ENCODE results near the gene CSNK1G1.

DNA sequence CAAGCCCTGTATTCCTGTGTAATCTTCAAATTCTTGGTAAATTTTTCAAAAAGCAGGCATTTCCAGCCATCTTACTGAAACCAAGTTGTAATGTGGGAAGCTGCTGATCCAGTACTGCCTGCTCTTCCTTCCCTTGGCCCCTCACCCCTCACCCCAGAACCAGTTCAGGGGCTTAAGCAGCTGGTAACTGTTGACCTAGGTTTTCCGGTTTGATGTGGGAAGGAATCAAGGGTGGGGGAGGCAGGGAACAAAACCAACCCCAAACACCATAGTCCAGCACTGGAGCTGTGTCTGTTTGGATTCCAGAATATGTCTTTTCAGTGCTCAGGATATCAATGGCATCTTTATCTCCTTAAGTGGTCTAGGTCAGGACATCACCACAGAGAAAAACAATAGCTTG lies 233.5 kb downstream of the CSNK1G1 start:
- TF ChIP-seq GATA3 (IDR thresholded peaks at IDR 0.05; ENCODE audit: low read depth, low read length) (no peak), GATA2 (IDR thresholded peaks at IDR 0.05; ENCODE audit: low read depth, low read length) (no peak)

Measured in SH-SY5Y (cell line).